Measurements from ENCODE around the gene OGFR. TPM values are rescaled to one million over a fixed set of nuclear protein-coding genes. Genes with fewer than 3 reads are reported as not detected.

OGFR gene, protein sequence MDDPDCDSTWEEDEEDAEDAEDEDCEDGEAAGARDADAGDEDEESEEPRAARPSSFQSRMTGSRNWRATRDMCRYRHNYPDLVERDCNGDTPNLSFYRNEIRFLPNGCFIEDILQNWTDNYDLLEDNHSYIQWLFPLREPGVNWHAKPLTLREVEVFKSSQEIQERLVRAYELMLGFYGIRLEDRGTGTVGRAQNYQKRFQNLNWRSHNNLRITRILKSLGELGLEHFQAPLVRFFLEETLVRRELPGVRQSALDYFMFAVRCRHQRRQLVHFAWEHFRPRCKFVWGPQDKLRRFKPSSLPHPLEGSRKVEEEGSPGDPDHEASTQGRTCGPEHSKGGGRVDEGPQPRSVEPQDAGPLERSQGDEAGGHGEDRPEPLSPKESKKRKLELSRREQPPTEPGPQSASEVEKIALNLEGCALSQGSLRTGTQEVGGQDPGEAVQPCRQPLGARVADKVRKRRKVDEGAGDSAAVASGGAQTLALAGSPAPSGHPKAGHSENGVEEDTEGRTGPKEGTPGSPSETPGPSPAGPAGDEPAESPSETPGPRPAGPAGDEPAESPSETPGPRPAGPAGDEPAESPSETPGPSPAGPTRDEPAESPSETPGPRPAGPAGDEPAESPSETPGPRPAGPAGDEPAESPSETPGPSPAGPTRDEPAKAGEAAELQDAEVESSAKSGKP
- 15.0 TPM for polyA plus RNA-seq (2013, experiment 1 of 2)
- polyA plus RNA-seq (2013, experiment 2 of 2), result 14.7 TPM

DNA sequence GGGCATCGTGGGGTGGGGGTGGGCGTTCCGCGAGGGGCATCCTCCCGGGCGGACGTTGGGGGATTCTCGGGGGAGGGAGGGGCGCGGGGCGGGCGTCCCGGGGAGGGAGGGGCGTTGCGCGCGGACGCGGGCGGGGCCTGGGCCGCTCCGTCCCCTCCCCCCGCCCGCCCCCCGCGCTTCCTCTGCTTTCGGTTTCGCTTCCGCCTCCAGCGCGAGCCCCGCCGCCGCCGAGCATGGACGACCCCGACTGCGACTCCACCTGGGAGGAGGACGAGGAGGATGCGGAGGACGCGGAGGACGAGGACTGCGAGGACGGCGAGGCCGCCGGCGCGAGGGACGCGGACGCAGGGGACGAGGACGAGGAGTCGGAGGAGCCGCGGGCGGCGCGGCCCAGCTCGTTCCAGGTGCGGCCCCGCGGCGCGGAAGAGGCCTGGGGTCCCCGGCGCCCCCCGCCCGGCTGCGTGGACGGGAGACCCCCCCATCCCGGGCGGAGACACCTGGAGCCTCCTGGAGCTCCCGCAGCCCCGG lies at the start of gene OGFR:
Gene OGFR, plus strand, starts transcription at position 209 of the 528 bp plus-strand sequence. Its CDS starts 25 bp downstream, at position 234.
- Histone ChIP-seq H3K27me3 (ENCODE audit: control insufficient read depth in 3 of 3, insufficient read depth in 3 of 3, low read depth in 1 of 3, low read length in 3 of 3) (no peaks in the 10 kb centered on the region), H3K4me2 (ENCODE audit: insufficient read depth, low read length, poor library complexity, severe bottlenecking) (peak within 1 kb of the TSS; percentile 86), H4K91ac (ENCODE audit: low read depth, low read length, poor library complexity) (no peak within 1 kb of the TSS), H2AK5ac (ENCODE audit: low read depth, low read length) (peak within 1 kb of the TSS; percentile 96), H2BK120ac (ENCODE audit: low read depth, low read length) (no peak within 1 kb of the TSS), H3K36me3 (replicated peaks in 1 of 2; ENCODE audit: control insufficient read depth in 2 of 2, insufficient read depth in 2 of 2, low read length in 2 of 2) (peaks cover 21 to 48% of the 10 kb centered on the region in 2 donors), H3K4me3 (ENCODE audit: low read length in 2 of 2) (peak within 1 kb of the TSS; percentile 99 to 100), H3K18ac (ENCODE audit: low read length) (peak within 1 kb of the TSS; percentile 98), H2AFZ (ENCODE audit: low read length) (peak within 1 kb of the TSS; percentile 89), H3K4ac (ENCODE audit: low read length) (peak within 1 kb of the TSS; percentile 10), H3K27ac (replicated peaks; ENCODE audit: low read length) (peak within 1 kb of the TSS; percentile 46), H2BK12ac (ENCODE audit: low read length) (peak within 1 kb of the TSS; percentile 84), H3K14ac (ENCODE audit: low read length) (peak within 1 kb of the TSS; percentile 98), H3K9ac (ENCODE audit: low read depth, low read length, poor library complexity) (peak within 1 kb of the TSS; percentile 100), H4K8ac (ENCODE audit: low read depth, low read length) (no peak within 1 kb of the TSS), H3K23ac (ENCODE audit: low read depth, low read length, poor library complexity) (peak within 1 kb of the TSS; percentile 100), H2BK5ac (ENCODE audit: low read length) (peak within 1 kb of the TSS; percentile 95), H3K9me3 (replicated peaks in 1 of 2; ENCODE audit: control insufficient read depth in 2 of 2, insufficient read depth in 1 of 2, low read depth in 1 of 2, low read length in 2 of 2) (no peaks in the 10 kb centered on the region), H2BK15ac (ENCODE audit: low read length) (peak within 1 kb of the TSS; percentile 94), H3K4me1 (ENCODE audit: control insufficient read depth in 2 of 2, insufficient read depth in 1 of 2, low read depth in 1 of 2, low read length in 2 of 2) (peaks cover 15% of the 10 kb centered on the region in 2 donors), H3K79me1 (ENCODE audit: low read depth, low read length) (peaks cover 5% of the 10 kb centered on the region)
- no peak for DNase-seq (ENCODE audit: low spot score)
- WGBS, 2 donors (ENCODE audit: extremely low coverage in 2 of 2, insufficient read length in 2 of 2, insufficient replicate concordance in 1 of 2), result no CpG with 5 or more reads among the region's 77 CpGs

GRCh38 chr20:62754991-62755356 lies 49.7 kb upstream of the OGFR start:
- H3K14ac ChIP-seq (ENCODE audit: low read length), result no peak overlapping the region
- H2AFZ ChIP-seq (ENCODE audit: low read length), result no peak overlapping the region
- H3K4ac ChIP-seq (ENCODE audit: low read length), result no peak overlapping the region
- no peaks in the 10 kb centered on the region for H3K36me3 ChIP-seq (replicated peaks in 1 of 2; ENCODE audit: control insufficient read depth in 2 of 2, insufficient read depth in 2 of 2, low read length in 2 of 2)
- DNase-seq (ENCODE audit: low spot score), result no peak
- no peak overlapping the region for H2AK5ac ChIP-seq (ENCODE audit: low read depth, low read length)
- peaks cover 0 to 21% (median 2%) of the 10 kb centered on the region in 3 experiments for H3K27me3 ChIP-seq (ENCODE audit: control insufficient read depth in 3 of 3, insufficient read depth in 3 of 3, low read depth in 1 of 3, low read length in 3 of 3)
- H2BK5ac ChIP-seq (ENCODE audit: low read length), result no peak overlapping the region
- no peak overlapping the region for H3K23ac ChIP-seq (ENCODE audit: low read depth, low read length, poor library complexity)
- no peak overlapping the region for H4K91ac ChIP-seq (ENCODE audit: low read depth, low read length, poor library complexity)
- no peak overlapping the region for H2BK15ac ChIP-seq (ENCODE audit: low read length)
- no peak overlapping the region for H3K4me3 ChIP-seq (ENCODE audit: low read length in 2 of 2)
- H3K9ac ChIP-seq (ENCODE audit: low read depth, low read length, poor library complexity), result no peak overlapping the region
- no peak overlapping the region for H2BK120ac ChIP-seq (ENCODE audit: low read depth, low read length)
- no peak overlapping the region for H2BK12ac ChIP-seq (ENCODE audit: low read length)
- H3K9me3 ChIP-seq (replicated peaks in 1 of 2; ENCODE audit: control insufficient read depth in 2 of 2, insufficient read depth in 1 of 2, low read depth in 1 of 2, low read length in 2 of 2), result peaks cover 0 to 2% of the 10 kb centered on the region in 2 donors
- H3K18ac ChIP-seq (ENCODE audit: low read length), result peak overlapping the region; percentile 38
- WGBS, 2 donors (ENCODE audit: extremely low coverage in 2 of 2, insufficient read length in 2 of 2, insufficient replicate concordance in 1 of 2), result no CpG with 5 or more reads among the region's 1 CpG
- H3K4me2 ChIP-seq (ENCODE audit: insufficient read depth, low read length, poor library complexity, severe bottlenecking), result no peak overlapping the region
- H4K8ac ChIP-seq (ENCODE audit: low read depth, low read length), result no peak overlapping the region
- H3K79me1 ChIP-seq (ENCODE audit: low read depth, low read length), result no peaks in the 10 kb centered on the region
- peaks cover 6 to 16% of the 10 kb centered on the region in 2 donors for H3K4me1 ChIP-seq (ENCODE audit: control insufficient read depth in 2 of 2, insufficient read depth in 1 of 2, low read depth in 1 of 2, low read length in 2 of 2)
- H3K27ac ChIP-seq (replicated peaks; ENCODE audit: low read length), result no peak overlapping the region

DNA sequence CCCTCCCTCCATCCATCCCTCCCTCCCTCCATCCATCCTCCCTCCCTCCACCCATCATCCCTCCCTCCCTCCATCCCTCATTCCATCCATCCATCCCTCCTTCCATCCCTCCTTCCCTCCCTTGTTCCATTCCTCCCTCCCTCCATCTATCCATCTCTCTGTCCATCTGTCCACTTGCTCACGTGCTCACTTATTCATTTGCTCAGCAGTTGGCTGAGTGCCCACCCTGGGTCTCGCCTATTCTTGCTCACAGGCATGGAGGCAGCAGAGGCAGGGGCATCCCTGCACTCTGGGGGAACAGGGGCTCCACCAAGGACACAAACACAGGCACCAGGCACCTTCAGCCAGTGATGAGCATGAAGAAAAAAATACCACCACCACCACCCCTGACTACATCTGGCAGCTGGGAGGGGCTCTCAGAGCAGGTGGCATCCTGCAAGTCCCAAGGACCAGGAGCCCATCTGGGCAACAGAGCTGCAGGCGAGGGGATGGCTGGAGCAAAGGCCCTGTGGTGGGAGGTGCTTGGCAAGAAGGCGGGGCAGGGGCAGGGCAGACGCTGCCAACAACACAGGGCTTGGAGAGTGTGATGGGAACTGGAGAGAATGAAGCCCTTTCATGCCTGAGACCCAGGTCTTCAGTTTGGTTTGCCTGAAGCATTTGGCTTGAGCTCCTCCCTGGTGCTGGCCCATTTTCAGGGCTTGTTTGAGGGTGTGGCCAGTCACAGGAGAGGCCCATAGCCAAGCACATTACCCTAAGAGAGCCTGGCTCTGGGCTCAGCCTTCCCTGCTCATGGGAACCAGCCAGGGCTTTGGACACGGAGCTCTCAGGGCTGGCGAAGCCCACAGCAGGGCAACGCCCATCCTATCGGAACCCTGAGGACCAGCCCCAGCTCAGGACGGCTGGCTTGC lies 48.6 kb upstream of the OGFR start:
- Histone ChIP-seq H3K4me1 (ENCODE audit: control insufficient read depth in 2 of 2, insufficient read depth in 1 of 2, low read depth in 1 of 2, low read length in 2 of 2) (peaks cover 16 to 24% of the 10 kb centered on the region in 2 donors), H3K18ac (ENCODE audit: low read length) (no peak overlapping the region), H4K8ac (ENCODE audit: low read depth, low read length) (no peak overlapping the region), H3K14ac (ENCODE audit: low read length) (no peak overlapping the region), H2AFZ (ENCODE audit: low read length) (no peak overlapping the region), H3K27ac (replicated peaks; ENCODE audit: low read length) (no peak overlapping the region), H2BK120ac (ENCODE audit: low read depth, low read length) (no peak overlapping the region), H2BK5ac (ENCODE audit: low read length) (no peak overlapping the region), H3K36me3 (replicated peaks in 1 of 2; ENCODE audit: control insufficient read depth in 2 of 2, insufficient read depth in 2 of 2, low read length in 2 of 2) (no peaks in the 10 kb centered on the region), H2BK15ac (ENCODE audit: low read length) (peak overlapping the region; percentile 19), H3K4ac (ENCODE audit: low read length) (no peak overlapping the region), H3K27me3 (ENCODE audit: control insufficient read depth in 3 of 3, insufficient read depth in 3 of 3, low read depth in 1 of 3, low read length in 3 of 3) (peaks cover 0 to 21% (median 2%) of the 10 kb centered on the region in 3 experiments), H3K79me1 (ENCODE audit: low read depth, low read length) (no peaks in the 10 kb centered on the region), H3K4me3 (ENCODE audit: low read length in 2 of 2) (no peak overlapping the region), H3K9me3 (replicated peaks in 1 of 2; ENCODE audit: control insufficient read depth in 2 of 2, insufficient read depth in 1 of 2, low read depth in 1 of 2, low read length in 2 of 2) (peaks cover 0 to 2% of the 10 kb centered on the region in 2 donors), H3K23ac (ENCODE audit: low read depth, low read length, poor library complexity) (no peak overlapping the region), H3K4me2 (ENCODE audit: insufficient read depth, low read length, poor library complexity, severe bottlenecking) (no peak overlapping the region), H2BK12ac (ENCODE audit: low read length) (peak overlapping the region; percentile 7), H4K91ac (ENCODE audit: low read depth, low read length, poor library complexity) (no peak overlapping the region), H2AK5ac (ENCODE audit: low read depth, low read length) (peak overlapping the region; percentile 66), H3K9ac (ENCODE audit: low read depth, low read length, poor library complexity) (no peak overlapping the region)
- no CpG with 5 or more reads among the region's 10 CpGs for WGBS, 2 donors (ENCODE audit: extremely low coverage in 2 of 2, insufficient read length in 2 of 2, insufficient replicate concordance in 1 of 2)
- no peak for DNase-seq (ENCODE audit: low spot score)

Measured in neuronal stem cell (in vitro differentiated cells).